Stimulated activated CD8-positive, alpha-beta memory T cell treated with anti-CD3 and anti-CD28 coated beads, Interleukin-7, amount 100 ng/mL, for 24 hours (primary cell): ENCODE data around the gene SPG21.

Experiments used
- DNase-seq: peaks from one replicate; pipeline ENCODE4 v3.0.0-alpha.2; 2020; ENCODE audit warnings: low read depth

Gene SPG21

DNA sequence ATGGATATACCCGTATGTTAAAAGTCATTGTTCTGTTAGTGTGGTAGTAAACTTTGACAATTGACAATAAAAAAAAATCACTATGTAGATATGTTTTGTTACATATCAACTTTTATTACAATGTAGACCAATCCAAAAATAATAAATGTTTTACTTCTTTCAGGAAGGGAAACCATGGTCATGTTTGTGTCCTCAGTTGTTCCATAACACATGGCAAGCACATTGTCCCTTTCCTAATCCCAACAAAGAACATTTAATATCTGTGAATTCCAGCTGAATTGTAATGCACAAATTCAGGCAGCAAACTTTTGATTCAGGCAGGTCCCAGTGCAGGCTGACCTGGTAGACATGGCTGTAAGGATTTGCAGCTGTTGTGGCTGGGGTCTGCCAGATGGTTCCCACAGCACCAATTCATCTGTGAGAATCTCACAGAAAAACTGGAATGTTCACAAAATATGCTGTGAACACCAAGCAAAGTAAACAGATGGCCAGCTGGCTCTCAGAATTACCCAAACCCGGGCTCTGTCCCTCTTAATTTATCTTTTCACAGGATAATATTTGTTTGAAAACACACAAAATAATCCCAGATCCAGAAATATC is 1.9 kb upstream of the SPG21 start:
- DNase-seq = no peak

DNA sequence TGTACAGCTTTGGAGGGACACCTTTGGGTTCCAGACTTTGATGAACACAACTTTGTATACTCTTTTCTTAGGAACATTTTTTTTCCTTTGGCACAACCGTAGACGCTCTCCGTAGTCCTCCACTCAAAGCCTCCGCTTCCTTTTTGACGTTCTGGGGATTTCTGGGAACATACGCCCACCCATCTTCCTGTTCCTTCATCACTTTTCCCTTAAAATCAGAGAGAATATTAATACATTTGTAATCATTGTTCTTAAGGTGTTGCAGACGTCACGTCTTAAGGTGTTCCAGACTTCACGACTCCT is 405 bp upstream of the SPG21 start:
- DNase-seq = no peak

DNA sequence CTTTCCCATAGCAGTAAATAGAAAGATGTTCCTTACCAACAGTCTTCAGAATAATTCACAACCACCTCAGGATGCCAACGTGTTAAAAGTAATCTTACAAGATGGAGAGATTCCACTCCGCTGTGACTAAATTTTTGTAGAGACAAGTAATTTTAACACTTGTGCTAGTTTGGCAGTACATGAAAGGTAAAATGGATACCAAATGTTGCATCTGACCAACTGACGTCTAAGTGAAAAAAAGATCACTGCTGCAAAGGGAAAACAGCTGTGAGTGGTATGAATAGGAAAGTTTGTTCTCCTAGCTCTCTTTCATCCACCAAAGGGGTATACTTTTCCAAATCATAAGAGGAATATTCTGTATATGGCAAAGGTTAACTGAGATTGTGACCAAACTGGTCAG is 2.6 kb downstream of the SPG21 start:
- DNase-seq = no peak

GRCh38 chr15:64985366-64986033 is 4.2 kb downstream of the SPG21 start:
- DNase-seq = no peak

- DNase-seq = no peak
Observed at GRCh38 chr15:64982472-64982871, 7.2 kb downstream of the SPG21 start.

- DNase-seq = no peak
Observed at GRCh38 chr15:64981812-64982431, 7.8 kb downstream of the SPG21 start.

GRCh38 chr15:64979252-64979710 is 10.4 kb downstream of the SPG21 start:
- no peak for DNase-seq

DNA sequence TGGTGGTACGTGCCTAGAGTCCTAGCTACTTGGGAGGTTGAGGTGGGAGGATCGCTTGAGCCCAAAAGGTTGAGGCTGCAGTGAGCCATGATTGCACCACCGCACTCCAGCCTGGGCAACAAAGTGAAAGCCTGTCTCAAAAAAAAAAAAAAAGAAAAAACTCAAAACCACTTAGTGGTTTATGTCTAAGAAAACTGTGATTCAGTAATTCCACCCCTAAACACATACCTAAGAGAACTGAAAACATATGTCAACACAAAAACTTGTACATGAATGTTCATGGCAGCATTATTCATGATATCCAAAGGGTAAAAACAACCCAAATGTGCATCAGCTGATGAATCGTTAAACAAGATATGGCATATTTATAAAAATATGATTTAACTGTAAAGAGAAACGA is 14.3 kb downstream of the SPG21 start:
- DNase-seq = no peak

- no peak for DNase-seq
Observed at GRCh38 chr15:64970698-64971097, 19.0 kb downstream of the SPG21 start.

DNA sequence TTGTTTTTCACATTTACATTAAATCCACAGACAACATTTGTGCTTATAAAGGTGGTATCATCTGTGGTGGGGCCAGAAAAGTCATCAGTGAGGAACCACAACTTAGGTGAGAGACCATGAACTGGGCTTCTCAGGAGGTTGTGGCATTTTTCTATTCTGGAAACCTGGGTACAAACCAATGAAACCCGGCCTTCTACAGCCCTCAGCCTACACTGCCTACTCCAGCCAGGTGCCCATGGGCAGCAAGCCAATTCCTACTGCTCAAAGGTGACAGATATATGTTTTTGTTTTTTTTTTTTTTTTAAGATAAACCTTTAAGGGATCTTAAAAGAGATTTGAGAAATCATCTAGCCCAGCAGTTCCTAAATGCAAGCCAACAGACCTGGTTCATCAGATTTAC is 20.3 kb downstream of the SPG21 start:
- DNase-seq = no peak

- no peak for DNase-seq
Observed at GRCh38 chr15:64961013-64961412, 28.7 kb downstream of the SPG21 start.

DNA sequence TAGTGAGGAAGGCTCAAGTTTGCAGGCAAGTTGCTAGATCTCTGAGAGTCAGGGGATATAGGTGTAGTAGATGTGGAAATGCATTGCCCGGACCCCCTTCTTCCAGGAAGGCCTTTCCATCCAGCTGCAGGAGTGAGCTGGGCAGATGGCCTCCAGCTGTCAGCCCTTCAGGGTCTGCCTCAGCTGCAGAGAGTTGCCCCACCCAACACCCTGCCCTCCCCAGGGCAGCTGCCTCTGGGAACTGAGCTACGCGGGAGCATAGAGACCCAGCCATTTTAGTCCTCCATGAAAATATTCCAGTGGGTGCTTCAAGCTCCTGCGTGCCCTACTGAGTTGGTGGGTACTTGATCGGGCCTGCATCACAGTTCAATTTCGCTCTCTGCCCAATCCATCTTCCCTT is 29.6 kb downstream of the SPG21 start:
- no peak for DNase-seq

GRCh38 chr15:64959128-64959527 is 30.6 kb downstream of the SPG21 start:
- DNase-seq = no peak

DNA sequence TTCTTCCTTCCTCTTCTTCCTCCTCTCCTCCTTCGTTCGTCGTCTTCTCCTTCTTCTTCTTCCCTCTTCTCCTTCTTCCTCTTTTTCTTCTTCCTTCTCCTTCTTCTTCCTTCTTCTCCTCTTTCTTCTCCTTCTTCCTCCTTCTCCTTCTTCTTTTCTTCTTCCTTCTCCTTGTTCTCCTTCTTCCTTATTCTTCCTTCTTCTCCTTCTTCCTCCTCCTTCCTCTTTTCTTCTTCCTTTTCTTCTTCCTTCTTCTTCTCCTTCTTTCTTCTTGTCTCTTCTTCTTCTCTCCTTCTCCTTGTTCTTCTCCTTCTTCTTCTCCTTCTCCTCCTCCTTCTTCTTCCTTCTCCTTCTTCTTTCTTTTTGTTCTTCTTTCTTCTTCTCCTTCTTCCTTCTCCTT is 35.3 kb downstream of the SPG21 start:
- no peak for DNase-seq

DNA sequence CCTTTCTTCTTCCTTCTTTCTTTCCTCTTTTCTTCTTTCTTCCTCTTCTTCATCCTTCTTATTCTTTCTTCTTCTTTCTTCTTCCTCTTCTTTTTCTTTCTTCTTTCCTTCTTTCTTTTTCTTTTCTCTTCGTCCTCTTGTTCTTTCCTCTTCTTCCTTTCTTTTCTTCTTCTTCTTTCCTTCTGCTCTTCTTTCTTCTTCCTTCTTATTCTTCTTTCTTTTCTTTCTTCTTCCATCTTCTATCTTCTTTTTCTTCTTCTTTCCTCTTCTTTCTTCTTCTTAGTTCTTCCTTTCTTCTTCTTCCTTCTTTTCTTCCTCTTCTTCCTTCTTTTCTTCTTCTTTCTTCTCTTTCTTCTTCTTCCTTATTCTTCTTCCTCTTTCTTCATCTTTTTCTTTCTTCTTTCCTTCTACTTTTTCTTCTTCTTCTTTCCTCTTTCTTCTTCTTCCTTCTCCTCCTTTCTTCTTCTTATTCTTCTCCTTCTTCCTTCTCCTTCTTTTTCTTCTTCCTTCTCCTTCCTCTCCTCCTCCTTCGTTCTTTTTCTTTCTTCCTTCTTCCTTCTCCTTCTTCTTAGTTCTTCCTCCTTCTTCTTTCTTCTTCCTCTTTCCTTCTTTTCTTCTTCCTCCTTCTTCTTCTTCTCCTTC is 37.8 kb downstream of the SPG21 start:
- no peak for DNase-seq

DNA sequence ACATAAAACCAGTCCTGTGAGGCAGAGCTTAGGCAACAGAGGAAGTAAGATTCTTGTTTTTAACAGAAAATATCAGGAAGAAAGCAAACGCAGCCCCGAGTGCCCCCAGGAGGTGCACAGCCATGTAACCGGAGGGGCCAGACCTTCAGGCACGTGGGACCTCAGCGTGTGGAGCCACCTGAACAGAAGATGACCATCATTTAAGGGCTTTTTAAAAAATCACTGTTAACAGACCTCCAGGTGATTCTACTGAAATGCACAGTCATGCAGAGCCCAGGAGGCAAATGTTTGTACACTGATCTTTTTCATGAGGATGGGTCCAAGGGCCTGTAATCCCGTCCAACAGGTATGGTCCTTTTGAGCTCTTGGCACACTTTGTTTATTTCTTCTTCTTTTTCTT is 38.8 kb downstream of the SPG21 start:
- no peak for DNase-seq

DNA sequence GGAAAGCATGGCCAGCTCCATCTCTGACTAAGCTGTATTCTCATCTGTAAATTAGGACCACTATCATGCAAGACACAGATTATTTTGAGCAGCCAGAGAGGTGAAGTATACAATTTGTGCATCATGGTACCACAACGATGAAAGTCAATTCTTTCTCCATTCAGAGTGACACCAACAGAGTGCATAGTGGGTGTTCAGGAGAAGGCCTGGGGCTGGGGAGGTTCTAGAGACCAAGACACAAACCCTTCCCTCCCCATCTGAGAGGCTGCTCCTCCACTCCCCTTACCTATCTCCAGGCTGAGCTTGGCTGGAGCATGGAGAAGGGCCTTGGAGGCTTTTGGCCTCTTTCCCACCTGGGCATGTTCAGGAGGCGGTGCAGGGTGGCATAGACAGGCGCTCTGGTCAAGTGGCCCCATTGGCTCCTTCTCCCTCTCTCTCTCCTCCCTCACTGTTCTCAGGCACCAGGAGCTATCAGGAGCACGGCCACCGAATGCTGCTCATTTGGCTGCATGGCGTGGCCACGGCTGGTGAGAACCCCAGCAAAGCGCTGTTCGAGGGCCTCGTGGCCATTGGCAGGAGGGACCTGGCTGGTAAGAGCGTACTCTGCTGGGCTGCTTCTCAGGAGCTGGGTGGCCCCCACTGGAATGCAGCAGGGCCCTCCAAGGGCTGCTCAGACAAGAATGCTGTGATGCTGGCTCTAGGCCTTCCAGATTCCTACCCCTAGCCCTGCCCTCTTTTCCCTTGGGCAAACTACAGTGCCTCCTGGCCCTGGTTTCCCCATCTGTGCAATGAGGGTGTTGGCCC is 40.1 kb downstream of the SPG21 start:
- no peak for DNase-seq

DNA sequence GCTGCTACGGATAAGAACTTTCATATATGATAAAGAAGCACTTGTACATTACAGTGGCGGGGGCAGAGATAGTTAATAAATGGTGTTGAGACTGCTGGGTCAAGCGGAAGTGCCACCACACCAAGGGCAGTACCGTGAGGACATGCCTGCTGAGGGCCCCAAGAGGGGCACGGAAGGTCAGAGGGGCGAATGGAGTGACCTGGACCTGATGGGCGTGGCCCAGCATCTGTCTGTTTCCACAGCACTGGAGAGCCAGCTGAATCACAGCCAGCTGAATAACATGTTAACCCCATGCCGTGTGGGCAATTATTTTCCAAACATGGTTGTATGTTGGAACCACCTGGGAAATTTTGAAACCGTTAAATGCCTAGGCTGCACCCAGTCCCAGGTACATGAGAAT is 40.8 kb downstream of the SPG21 start:
- no peak for DNase-seq

DNA sequence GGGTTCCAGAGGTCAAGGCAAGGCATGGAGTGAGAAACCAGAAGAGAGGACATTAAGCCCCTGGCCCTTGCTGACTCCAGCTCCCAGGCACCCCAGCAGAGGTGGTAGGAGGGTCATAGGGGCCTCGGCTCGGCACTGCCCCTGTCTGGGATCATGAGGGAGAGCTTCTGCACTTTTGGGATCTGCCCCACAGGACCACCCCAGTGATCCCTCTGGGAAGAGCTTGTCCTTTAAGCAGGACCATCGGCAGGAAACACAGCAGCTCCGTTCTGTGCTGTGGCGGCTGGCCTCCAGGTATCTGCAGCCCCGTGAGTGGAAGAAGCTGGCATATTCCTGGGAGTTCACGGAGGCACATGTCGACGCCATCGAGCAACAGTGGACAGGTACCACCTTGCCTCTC is 42.5 kb downstream of the SPG21 start:
- DNase-seq = no peak

GRCh38 chr15:64944961-64945360 is 44.8 kb downstream of the SPG21 start:
- no peak for DNase-seq

GRCh38 chr15:64943512-64944225 is 46.0 kb downstream of the SPG21 start:
- DNase-seq = no peak

- no peak for DNase-seq
Observed at GRCh38 chr15:64942356-64942755, 47.4 kb downstream of the SPG21 start.
